Left colon (tissue), 2 donors: ENCODE results near the gene CNNM3. TPM values are rescaled to one million over a fixed set of nuclear protein-coding genes. Genes with fewer than 3 reads are reported as not detected.

Experiments
- ATAC-seq: fragments of 200-7000 bp; cut with Tn5 transposase; one replicate; pipeline ENCODE4 v1.9.1; 2020; ENCODE audit warnings: mild to moderate bottlenecking, moderate library complexity
- DNase-seq, 2 donors: peaks; one replicate each; pipeline ENCODE4 v3.0.0-alpha.2; 2020
- intact Hi-C, 2 donors: fragments of 100-400 bp; cut with DNase I in 1 of 2; cut with micrococcal nuclease in 1 of 2; formaldehyde crosslinking; loops; one replicate each; pipeline versions ENCODE4 v1.11.2 to v1.14.0; 2022; cut with DNase I, micrococcal nuclease
- total RNA-seq, 2 donors: library from RNA; stranded (reverse); fragmentation: NEBNext Ultra II Directional; extraction: Animal tissue kit (Norgen Biotek cat#: 25700); gene quantifications; one replicate each; pipeline ENCODE4 v1.2.1, GENCODE V29; 2021
- donor health status: DM: no; HTN: no; CAD: no.
- donor health status: DM: yes; HTN: yes; CAD: no.

The CNNM3 gene
- total RNA-seq, 2 donors from 2014 or later = 25.4 to 25.8 TPM

- DNase-seq (peak; percentile 82 to 91), ATAC-seq (peak; percentile 61)
- intact Hi-C loops = loop anchor here in 1 of 2 donors (5.0 kb wide), 1 partner anchor 84 kb away; no protein-coding TSS in a partner anchor
Measured at GRCh38 chr2:96868555-96869280, 52.6 kb downstream of the CNNM3 start.

- ATAC-seq (peak; percentile 27), DNase-seq (peak; percentile 61 to 75)
- intact Hi-C loops = loop anchor here in 1 of 2 donors (5.0 kb wide), 1 partner anchor 83 kb away; no protein-coding TSS in a partner anchor
Measured at GRCh38 chr2:96869281-96869821, 53.3 kb downstream of the CNNM3 start.

- intact Hi-C loops = loop anchor here in 1 of 2 donors (5.0 kb wide), 1 partner anchor 82 kb away; no protein-coding TSS in a partner anchor
- DNase-seq (peak in 1 of 2 donors; percentile 73), ATAC-seq (peak; percentile 50)
Measured at GRCh38 chr2:96869822-96870625, 54.0 kb downstream of the CNNM3 start, which contains the start of gene SEMA4C. Gene SEMA4C, minus strand, starts transcription at chr2:96870080. Its CDS starts 2,194 bp downstream, at chr2:96867886.

GRCh38 chr2:96870626-96871255 is 54.7 kb downstream of the CNNM3 start:
- DNase-seq (peak; percentile 73 to 75), ATAC-seq (peak; percentile 56)

GRCh38 chr2:96872591-96873349 is 56.7 kb downstream of the CNNM3 start:
- no peak for DNase-seq
- no peak for ATAC-seq
- intact Hi-C loops = no loop called here

More at GRCh38 chr2:96870626-96871255, 54.7 kb downstream of the CNNM3 start:
- intact Hi-C loops = no loop called here

- intact Hi-C loops = no loop called here
- no peak for ATAC-seq
- DNase-seq = no peak
Measured at GRCh38 chr2:96873651-96874096, 57.6 kb downstream of the CNNM3 start.

GRCh38 chr2:96874198-96874831 is 58.2 kb downstream of the CNNM3 start:
- intact Hi-C loops = no loop called here

GRCh38 chr2:96875498-96876268 is 59.6 kb downstream of the CNNM3 start:
- intact Hi-C loops = no loop called here
- no peak for DNase-seq
- ATAC-seq = no peak

More at GRCh38 chr2:96874198-96874831, 58.2 kb downstream of the CNNM3 start:
- no peak for ATAC-seq
- no peak for DNase-seq

GRCh38 chr2:96876269-96877041 is 60.4 kb downstream of the CNNM3 start:
- DNase-seq = no peak
- ATAC-seq = no peak
- intact Hi-C loops = no loop called here

GRCh38 chr2:96877042-96877451 is 61.0 kb downstream of the CNNM3 start:
- DNase-seq (no peak), ATAC-seq (no peak)
- intact Hi-C loops = no loop called here

- intact Hi-C loops = no loop called here
- no peak for DNase-seq
- no peak for ATAC-seq
Measured at GRCh38 chr2:96877631-96878092, 61.6 kb downstream of the CNNM3 start.

- no peak for ATAC-seq
- no peak for DNase-seq
- intact Hi-C loops = no loop called here
Measured at GRCh38 chr2:96878171-96878570, 62.1 kb downstream of the CNNM3 start.

GRCh38 chr2:96878796-96879544 is 62.9 kb downstream of the CNNM3 start:
- intact Hi-C loops = no loop called here
- DNase-seq = no peak
- no peak for ATAC-seq

GRCh38 chr2:96879545-96880040 is 63.5 kb downstream of the CNNM3 start:
- intact Hi-C loops = no loop called here
- DNase-seq = no peak
- no peak for ATAC-seq

- intact Hi-C loops = no loop called here
- no peak for DNase-seq
- no peak for ATAC-seq
Measured at GRCh38 chr2:96880891-96881273, 64.8 kb downstream of the CNNM3 start.
